ENCODE data around the gene NEDD4L.

DNA sequence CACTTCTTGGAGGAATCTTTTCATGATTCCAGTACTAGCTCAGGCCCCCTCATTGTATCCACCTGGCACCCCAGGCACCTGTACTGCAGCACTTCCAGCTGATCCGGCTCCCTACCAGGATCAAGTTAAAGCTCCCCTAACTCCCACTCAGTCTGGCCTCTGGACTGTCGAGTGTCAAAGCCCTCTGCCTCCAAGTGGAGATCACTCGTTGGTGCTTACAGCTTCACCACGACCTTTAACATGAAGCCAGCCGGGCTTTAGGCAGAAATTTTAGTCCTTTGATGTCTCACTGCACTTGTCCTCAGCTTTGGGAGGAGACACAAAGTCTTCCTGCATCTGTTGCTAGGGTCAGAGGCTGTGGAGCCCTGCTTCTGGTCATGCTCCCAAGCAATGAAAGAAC, 387.2 kb downstream of the NEDD4L start:
- no peak for TF ChIP-seq POLR2AphosphoS5 (IDR thresholded peaks at IDR 0.05; ENCODE audit: low read depth)
- no peak for TF ChIP-seq ZNF114 (CRISPR knock-in tag; IDR thresholded peaks at IDR 0.05)
- TF ChIP-seq, protein P1, sequence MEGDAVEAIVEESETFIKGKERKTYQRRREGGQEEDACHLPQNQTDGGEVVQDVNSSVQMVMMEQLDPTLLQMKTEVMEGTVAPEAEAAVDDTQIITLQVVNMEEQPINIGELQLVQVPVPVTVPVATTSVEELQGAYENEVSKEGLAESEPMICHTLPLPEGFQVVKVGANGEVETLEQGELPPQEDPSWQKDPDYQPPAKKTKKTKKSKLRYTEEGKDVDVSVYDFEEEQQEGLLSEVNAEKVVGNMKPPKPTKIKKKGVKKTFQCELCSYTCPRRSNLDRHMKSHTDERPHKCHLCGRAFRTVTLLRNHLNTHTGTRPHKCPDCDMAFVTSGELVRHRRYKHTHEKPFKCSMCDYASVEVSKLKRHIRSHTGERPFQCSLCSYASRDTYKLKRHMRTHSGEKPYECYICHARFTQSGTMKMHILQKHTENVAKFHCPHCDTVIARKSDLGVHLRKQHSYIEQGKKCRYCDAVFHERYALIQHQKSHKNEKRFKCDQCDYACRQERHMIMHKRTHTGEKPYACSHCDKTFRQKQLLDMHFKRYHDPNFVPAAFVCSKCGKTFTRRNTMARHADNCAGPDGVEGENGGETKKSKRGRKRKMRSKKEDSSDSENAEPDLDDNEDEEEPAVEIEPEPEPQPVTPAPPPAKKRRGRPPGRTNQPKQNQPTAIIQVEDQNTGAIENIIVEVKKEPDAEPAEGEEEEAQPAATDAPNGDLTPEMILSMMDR (conservative IDR thresholded peaks at IDR 0.05; ENCODE audit: low read depth in 2 of 2) = no peak
- TF ChIP-seq NANOG (IDR thresholded peaks at IDR 0.05; ENCODE audit: borderline replicate concordance) = no peak
- no peak for TF ChIP-seq EZH2 (IDR thresholded peaks at IDR 0.05; ENCODE audit: low read depth, unreplicated experiment)
- TF ChIP-seq EZH2phosphoT487 (IDR thresholded peaks at IDR 0.05; ENCODE audit: unreplicated experiment) = no peak
- no peak for TF ChIP-seq STAT1 (IDR thresholded peaks at IDR 0.05; ENCODE audit: unreplicated experiment)
- no peak for TF ChIP-seq JUNB (IDR thresholded peaks at IDR 0.05; ENCODE audit: unreplicated experiment)
- TF ChIP-seq ETS1 (IDR thresholded peaks at IDR 0.05) = no peak
